Measurements from ENCODE around the gene SEC14L2. TPM values are rescaled to one million over a fixed set of nuclear protein-coding genes. Genes with fewer than 3 reads are reported as not detected.

The SEC14L2 gene
- total and polyA plus RNA-seq, 2 donors (not counting 1 experiment from before 2014, with no cell fraction given): 0.24 to 0.67 TPM

DNA sequence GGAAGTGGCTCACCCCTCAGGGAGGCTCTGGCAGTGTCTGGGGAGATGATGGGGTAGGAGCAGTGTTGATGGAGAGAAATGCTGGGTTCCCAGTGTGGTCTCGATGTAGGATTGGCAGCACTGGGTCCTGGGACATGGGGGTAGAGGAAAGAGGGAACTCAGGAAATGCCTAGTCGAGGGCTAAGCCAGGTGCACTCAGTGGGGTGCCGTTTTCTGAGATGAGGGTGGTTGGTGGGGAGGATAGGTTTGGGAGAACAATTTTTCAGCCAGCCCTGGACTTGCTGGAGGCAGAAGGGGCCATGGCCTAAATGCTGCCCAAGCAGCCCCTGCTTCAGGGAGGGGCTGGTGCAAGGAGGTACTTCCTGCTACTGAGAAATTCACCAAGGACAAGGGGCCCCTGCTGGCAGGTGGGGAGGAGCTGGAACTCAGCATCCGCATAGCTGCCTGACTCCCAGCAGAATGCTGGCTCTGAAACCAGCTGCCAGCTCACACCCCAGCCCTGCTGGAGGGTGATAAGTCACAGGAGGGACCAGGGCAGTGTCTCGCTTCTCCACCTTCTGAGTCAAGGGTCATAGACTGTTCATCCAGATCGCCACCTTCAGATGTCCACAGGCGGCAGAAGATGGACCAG lies 34.1 kb upstream of the SEC14L2 start:
- ATAC-seq (ENCODE audit: low read depth) (no peak), DNase-seq (no peak)
- peaks cover 6% of the 10 kb centered on the region for H3K79me2 ChIP-seq (ENCODE audit: control insufficient read depth, insufficient read depth, low read length)
- TF ChIP-seq, protein P1, sequence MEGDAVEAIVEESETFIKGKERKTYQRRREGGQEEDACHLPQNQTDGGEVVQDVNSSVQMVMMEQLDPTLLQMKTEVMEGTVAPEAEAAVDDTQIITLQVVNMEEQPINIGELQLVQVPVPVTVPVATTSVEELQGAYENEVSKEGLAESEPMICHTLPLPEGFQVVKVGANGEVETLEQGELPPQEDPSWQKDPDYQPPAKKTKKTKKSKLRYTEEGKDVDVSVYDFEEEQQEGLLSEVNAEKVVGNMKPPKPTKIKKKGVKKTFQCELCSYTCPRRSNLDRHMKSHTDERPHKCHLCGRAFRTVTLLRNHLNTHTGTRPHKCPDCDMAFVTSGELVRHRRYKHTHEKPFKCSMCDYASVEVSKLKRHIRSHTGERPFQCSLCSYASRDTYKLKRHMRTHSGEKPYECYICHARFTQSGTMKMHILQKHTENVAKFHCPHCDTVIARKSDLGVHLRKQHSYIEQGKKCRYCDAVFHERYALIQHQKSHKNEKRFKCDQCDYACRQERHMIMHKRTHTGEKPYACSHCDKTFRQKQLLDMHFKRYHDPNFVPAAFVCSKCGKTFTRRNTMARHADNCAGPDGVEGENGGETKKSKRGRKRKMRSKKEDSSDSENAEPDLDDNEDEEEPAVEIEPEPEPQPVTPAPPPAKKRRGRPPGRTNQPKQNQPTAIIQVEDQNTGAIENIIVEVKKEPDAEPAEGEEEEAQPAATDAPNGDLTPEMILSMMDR (IDR thresholded peaks at IDR 0.05): no peak
- no peak for TF ChIP-seq EZH2 (IDR thresholded peaks at IDR 0.05; ENCODE audit: borderline replicate concordance, insufficient read depth, low read depth, low read length, poor library complexity, severe bottlenecking)
- H3K27ac Mint-ChIP-seq: no peak overlapping the region
- H3K4me2 ChIP-seq (replicated peaks; ENCODE audit: low read depth, low read length, poor library complexity, severe bottlenecking): no peak overlapping the region
- H3K9ac ChIP-seq (ENCODE audit: low read length): no peak overlapping the region
- H3K9me3 ChIP-seq (ENCODE audit: control extremely low read depth in 1 of 3, control insufficient read depth in 2 of 3, insufficient read depth in 1 of 3, low read length in 2 of 3): no peaks in the 10 kb centered on the region
- intact Hi-C loops (cut with micrococcal nuclease): no loop called here
- H3K9me3 Mint-ChIP-seq (ENCODE audit: insufficient read depth): no peaks in the 10 kb centered on the region
- CTCF ChIA-PET: interaction anchor here (1.2 kb wide), 2 partner anchors 13 to 74 kb away, joined by 3 read pairs; no protein-coding TSS in a partner anchor
- H3K27me3 Mint-ChIP-seq: no peaks in the 10 kb centered on the region
- no peak overlapping the region for H3K4me3 Mint-ChIP-seq
- H3K36me3 ChIP-seq (replicated peaks in 1 of 2; ENCODE audit: control extremely low read depth in 1 of 2, control insufficient read depth in 1 of 2, extremely low read depth in 1 of 2, insufficient read depth in 2 of 2, low read length in 1 of 2): no peaks in the 10 kb centered on the region
- peaks cover 3% of the 10 kb centered on the region for H3K4me1 Mint-ChIP-seq
- no peaks in the 10 kb centered on the region for H3K27me3 ChIP-seq (replicated peaks in 1 of 4; ENCODE audit: control extremely low read depth in 1 of 4, control insufficient read depth in 3 of 4, insufficient read depth in 4 of 4, low read length in 3 of 4)
- H3K4me1 ChIP-seq (ENCODE audit: control insufficient read depth in 2 of 2, insufficient read depth in 2 of 2, low read length in 2 of 2): no peaks in the 10 kb centered on the region
- peaks cover 3% of the 10 kb centered on the region for H4K20me1 ChIP-seq (ENCODE audit: control insufficient read depth, insufficient read depth, low read length, poor library complexity, severe bottlenecking)
- 76% methylated on average over 7 of the region's 7 CpGs for WGBS (ENCODE audit: insufficient coverage)
- POLR2A ChIA-PET: no interaction called here
- no peak overlapping the region for H3K4me3 ChIP-seq (ENCODE audit: control extremely low read depth in 1 of 5, extremely low read depth in 1 of 5, insufficient read depth in 1 of 5, low read depth in 2 of 5, low read length in 4 of 5)
- H3K27ac ChIP-seq (ENCODE audit: low read length in 2 of 2): no peak overlapping the region
- no peak overlapping the region for H2AFZ ChIP-seq (ENCODE audit: insufficient read depth, low read depth, low read length, poor library complexity, severe bottlenecking)

DNA sequence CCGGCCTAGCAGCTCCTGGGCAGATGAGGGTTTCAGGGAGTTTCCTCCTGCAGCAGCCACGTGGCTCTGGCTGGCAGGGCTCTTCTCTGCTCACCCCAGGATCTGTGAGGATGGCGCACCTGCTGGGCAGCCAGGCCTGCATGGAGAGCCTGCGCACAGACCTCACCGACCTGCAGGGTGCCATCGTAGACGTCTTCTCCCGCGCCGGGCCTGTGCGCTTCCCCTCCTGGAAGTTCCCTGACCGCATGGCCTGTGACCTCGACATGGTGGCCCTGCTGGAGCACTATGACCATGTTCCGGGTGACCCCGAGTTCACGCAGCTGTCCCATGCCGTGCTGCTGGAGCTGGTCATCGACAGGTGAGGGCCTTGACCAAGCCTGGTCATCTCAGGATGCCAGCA lies 30.9 kb upstream of the SEC14L2 start:
- no peaks in the 10 kb centered on the region for H3K4me1 Mint-ChIP-seq
- Histone ChIP-seq H3K79me2 (ENCODE audit: control insufficient read depth, insufficient read depth, low read length) (no peaks in the 10 kb centered on the region), H3K9me3 (ENCODE audit: control extremely low read depth in 1 of 3, control insufficient read depth in 2 of 3, insufficient read depth in 1 of 3, low read length in 2 of 3) (no peaks in the 10 kb centered on the region), H3K4me3 (ENCODE audit: control extremely low read depth in 1 of 5, extremely low read depth in 1 of 5, insufficient read depth in 1 of 5, low read depth in 2 of 5, low read length in 4 of 5) (no peak overlapping the region), H3K36me3 (replicated peaks in 1 of 2; ENCODE audit: control extremely low read depth in 1 of 2, control insufficient read depth in 1 of 2, extremely low read depth in 1 of 2, insufficient read depth in 2 of 2, low read length in 1 of 2) (no peaks in the 10 kb centered on the region), H2AFZ (ENCODE audit: insufficient read depth, low read depth, low read length, poor library complexity, severe bottlenecking) (no peak overlapping the region), H3K27ac (ENCODE audit: low read length in 2 of 2) (no peak overlapping the region), H3K4me1 (ENCODE audit: control insufficient read depth in 2 of 2, insufficient read depth in 2 of 2, low read length in 2 of 2) (no peaks in the 10 kb centered on the region), H4K20me1 (ENCODE audit: control insufficient read depth, insufficient read depth, low read length, poor library complexity, severe bottlenecking) (no peaks in the 10 kb centered on the region), H3K9ac (ENCODE audit: low read length) (no peak overlapping the region), H3K4me2 (replicated peaks; ENCODE audit: low read depth, low read length, poor library complexity, severe bottlenecking) (no peak overlapping the region), H3K27me3 (replicated peaks in 1 of 4; ENCODE audit: control extremely low read depth in 1 of 4, control insufficient read depth in 3 of 4, insufficient read depth in 4 of 4, low read length in 3 of 4) (no peaks in the 10 kb centered on the region)
- intact Hi-C loops (cut with micrococcal nuclease): no loop called here
- H3K27ac Mint-ChIP-seq: no peak overlapping the region
- no peak for DNase-seq
- ChIA-PET CTCF (interaction anchor here (2.0 kb wide), 1 partner anchor 78 kb away, joined by 6 read pairs; the partner anchor contains the start of gene CASTOR1), POLR2A (no interaction called here)
- H3K4me3 Mint-ChIP-seq: no peak overlapping the region
- WGBS (ENCODE audit: insufficient coverage): 95% methylated on average over 18 of the region's 18 CpGs
- no peak for ATAC-seq (ENCODE audit: low read depth)
- TF ChIP-seq, protein P1 (IDR thresholded peaks at IDR 0.05): no peak
- TF ChIP-seq EZH2 (IDR thresholded peaks at IDR 0.05; ENCODE audit: borderline replicate concordance, insufficient read depth, low read depth, low read length, poor library complexity, severe bottlenecking): no peak
- no peaks in the 10 kb centered on the region for H3K9me3 Mint-ChIP-seq (ENCODE audit: insufficient read depth)
- H3K27me3 Mint-ChIP-seq: no peaks in the 10 kb centered on the region
